ENCODE results near the gene MTO1. TPM values are rescaled to one million over a fixed set of nuclear protein-coding genes. Genes with fewer than 3 reads are reported as not detected.
A peak's percentile ranks its signal among the peaks of the same experiment; 100 is the strongest.

The MTO1 gene
- total RNA-seq, 4 donors from 2014 or later = 16.4 to 43.4 (median 21.9) TPM

DNA sequence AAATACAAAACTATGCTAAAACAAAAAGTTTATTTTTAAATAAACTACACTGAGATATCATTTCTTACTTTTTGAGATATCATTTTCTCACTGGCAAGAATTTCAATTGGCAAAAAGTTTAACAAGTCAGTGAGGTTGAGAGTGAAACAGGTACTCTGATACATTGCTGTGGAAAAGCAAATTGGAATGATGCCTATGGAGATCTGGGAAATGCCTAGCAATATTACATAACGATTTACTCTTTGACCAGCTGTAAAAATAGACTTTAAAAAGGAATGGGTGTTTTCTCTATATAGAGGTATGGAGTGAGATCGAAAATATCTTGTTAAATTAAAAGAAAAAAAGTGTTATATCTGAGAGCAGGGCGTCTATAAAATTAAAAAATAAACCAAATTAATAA, 26.3 kb upstream of the MTO1 start:
- in situ Hi-C loops (cut with MboI; ENCODE audit: low sequenced_read_pairs in 4 of 4) (no loop called here), intact Hi-C loops (cut with DNase I; ENCODE audit: low total_unique reads) (no loop called here)
- H3K4me1 ChIP-seq = no peaks in the 10 kb centered on the region
- H3K27ac ChIP-seq = no peak overlapping the region
- no peaks in the 10 kb centered on the region for H3K36me3 ChIP-seq
- no peak overlapping the region for H3K4me3 ChIP-seq
- H3K9me3 ChIP-seq = no peaks in the 10 kb centered on the region
- no peak for DNase-seq
- no peaks in the 10 kb centered on the region for H3K27me3 ChIP-seq
- no peak for ATAC-seq
- TF ChIP-seq, protein P1, sequence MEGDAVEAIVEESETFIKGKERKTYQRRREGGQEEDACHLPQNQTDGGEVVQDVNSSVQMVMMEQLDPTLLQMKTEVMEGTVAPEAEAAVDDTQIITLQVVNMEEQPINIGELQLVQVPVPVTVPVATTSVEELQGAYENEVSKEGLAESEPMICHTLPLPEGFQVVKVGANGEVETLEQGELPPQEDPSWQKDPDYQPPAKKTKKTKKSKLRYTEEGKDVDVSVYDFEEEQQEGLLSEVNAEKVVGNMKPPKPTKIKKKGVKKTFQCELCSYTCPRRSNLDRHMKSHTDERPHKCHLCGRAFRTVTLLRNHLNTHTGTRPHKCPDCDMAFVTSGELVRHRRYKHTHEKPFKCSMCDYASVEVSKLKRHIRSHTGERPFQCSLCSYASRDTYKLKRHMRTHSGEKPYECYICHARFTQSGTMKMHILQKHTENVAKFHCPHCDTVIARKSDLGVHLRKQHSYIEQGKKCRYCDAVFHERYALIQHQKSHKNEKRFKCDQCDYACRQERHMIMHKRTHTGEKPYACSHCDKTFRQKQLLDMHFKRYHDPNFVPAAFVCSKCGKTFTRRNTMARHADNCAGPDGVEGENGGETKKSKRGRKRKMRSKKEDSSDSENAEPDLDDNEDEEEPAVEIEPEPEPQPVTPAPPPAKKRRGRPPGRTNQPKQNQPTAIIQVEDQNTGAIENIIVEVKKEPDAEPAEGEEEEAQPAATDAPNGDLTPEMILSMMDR (IDR thresholded peaks at IDR 0.05 in 4 of 5, conservative IDR thresholded peaks at IDR 0.05 in 1 of 5) = no peak
- no peak for TF ChIP-seq POLR2A (IDR thresholded peaks at IDR 0.05)

DNA sequence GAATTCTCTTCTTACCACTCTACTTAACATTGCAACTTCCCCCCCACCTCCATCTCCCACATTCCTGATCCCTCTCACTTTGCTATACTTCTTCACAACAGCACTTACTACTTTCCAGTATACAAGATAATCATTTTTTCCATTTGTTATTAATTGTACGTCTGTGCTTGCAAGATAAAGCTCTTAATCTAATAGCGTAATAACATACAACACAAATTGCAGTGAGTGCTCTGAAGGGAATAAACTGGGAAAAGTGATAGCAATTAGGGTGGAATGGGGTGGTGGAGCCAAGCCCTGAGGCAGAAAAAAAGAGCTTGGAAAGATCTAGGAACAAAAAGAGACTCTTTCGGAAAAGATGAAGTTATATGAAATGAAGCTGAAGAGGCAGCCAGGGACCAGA, 18.0 kb upstream of the MTO1 start:
- Histone ChIP-seq H3K27me3 (peaks cover 0 to under 1% (median 0%) of the 10 kb centered on the region in 3 donors), H3K9me3 (no peaks in the 10 kb centered on the region), H3K27ac (no peak overlapping the region), H3K4me3 (no peak overlapping the region), H3K36me3 (no peaks in the 10 kb centered on the region), H3K4me1 (no peaks in the 10 kb centered on the region)
- intact Hi-C loops (cut with DNase I; ENCODE audit: low total_unique reads) (no loop called here), in situ Hi-C loops (cut with MboI; ENCODE audit: low sequenced_read_pairs in 4 of 4) (no loop called here)
- DNase-seq (no peak), ATAC-seq (no peak)
- TF ChIP-seq, protein P1 (IDR thresholded peaks at IDR 0.05 in 4 of 5, conservative IDR thresholded peaks at IDR 0.05 in 1 of 5) = no peak
- no peak for TF ChIP-seq POLR2A (IDR thresholded peaks at IDR 0.05)

- no peak for TF ChIP-seq POLR2A (IDR thresholded peaks at IDR 0.05)
- TF ChIP-seq, protein P1 (IDR thresholded peaks at IDR 0.05 in 4 of 5, conservative IDR thresholded peaks at IDR 0.05 in 1 of 5) = peak in 1 of 5 experiments; percentile 10
- Histone ChIP-seq H3K27ac (peak overlapping the region; percentile 58 to 80 (median 74)), H3K27me3 (peaks cover 7 to 33% (median 19%) of the 10 kb centered on the region in 3 donors), H3K4me3 (peak overlapping the region; percentile 63 to 93 (median 70)), H3K36me3 (no peaks in the 10 kb centered on the region), H3K4me1 (peaks cover 4 to 16% of the 10 kb centered on the region in 2 donors), H3K9me3 (no peaks in the 10 kb centered on the region)
- in situ Hi-C loops (cut with MboI; ENCODE audit: low sequenced_read_pairs in 4 of 4) = no loop called here
- intact Hi-C loops (cut with DNase I; ENCODE audit: low total_unique reads) = no loop called here
- no peak for DNase-seq
- peak; percentile 27 to 47 for ATAC-seq
Observed at GRCh38 chr6:73451223-73452106, 10.1 kb upstream of the MTO1 start.

GRCh38 chr6:73452107-73452461, 9.5 kb upstream of the MTO1 start, which contains the start of gene CGAS:
Gene CGAS (minus strand): TSS chr6:73452297. CDS start chr6:73452181, 116 bp downstream.
- H3K27ac ChIP-seq = peak within 1 kb of the TSS; percentile 58 to 80 (median 74)
- no peaks in the 10 kb centered on the region for H3K36me3 ChIP-seq
- in situ Hi-C loops (cut with MboI; ENCODE audit: low sequenced_read_pairs in 4 of 4) = no loop called here
- H3K4me1 ChIP-seq = peaks cover 4 to 16% of the 10 kb centered on the region in 2 donors
- peak; percentile 43 to 45 for DNase-seq
- TF ChIP-seq POLR2A (IDR thresholded peaks at IDR 0.05) = peak; percentile 29 to 52
- TF ChIP-seq, protein P1 (IDR thresholded peaks at IDR 0.05 in 4 of 5, conservative IDR thresholded peaks at IDR 0.05 in 1 of 5) = no peak
- H3K4me3 ChIP-seq = peak within 1 kb of the TSS; percentile 63 to 93 (median 70)
- ATAC-seq = peak; percentile 70 to 75
- peaks cover 7 to 33% (median 19%) of the 10 kb centered on the region in 3 donors for H3K27me3 ChIP-seq
- intact Hi-C loops (cut with DNase I; ENCODE audit: low total_unique reads) = no loop called here
- no peaks in the 10 kb centered on the region for H3K9me3 ChIP-seq
